Activated CD8-positive, alpha-beta T cell treated with anti-CD3 and anti-CD28 coated beads for 36 hours (primary cell): ENCODE data around the gene TFIP11. TPM values are rescaled to one million over a fixed set of nuclear protein-coding genes. Genes with fewer than 3 reads are reported as not detected.

Source experiments
- ATAC-seq: fragments of 200-7000 bp; cut with Tn5 transposase; one replicate; pipeline ENCODE4 v1.10.0; 2021; ENCODE audit warnings: mild to moderate bottlenecking, moderate library complexity
- CTCF ChIA-PET: fragments of 350-600 bp; sonication (Branson Sonifier 250); formaldehyde crosslinking; loops from one replicate; lab custom pipeline; 2021; ENCODE audit warnings: antibody characterized with exemption; lab: Charles Lee
- POLR2A ChIA-PET: fragments of 350-600 bp; sonication (Branson Sonifier 250); formaldehyde crosslinking; loops from one replicate; lab custom pipeline; 2021; ENCODE audit warnings: antibody characterized with exemption; lab: Charles Lee
- DNase-seq: peaks from one replicate; pipeline ENCODE4 v3.0.0-alpha.2; 2020
- H3K27ac Mint-ChIP-seq: one replicate; pipeline ENCODE4 v1.8.0; 2021; ENCODE audit warnings: mild to moderate bottlenecking, mixed read lengths
- H3K27me3 Mint-ChIP-seq: one replicate; pipeline ENCODE4 v1.8.0; 2021; ENCODE audit warnings: mixed read lengths
- H3K36me3 Mint-ChIP-seq: one replicate; pipeline ENCODE4 v1.8.0; 2021; ENCODE audit warnings: low read depth, mixed read lengths
- H3K4me1 Mint-ChIP-seq: one replicate; pipeline ENCODE4 v1.8.0; 2021; ENCODE audit warnings: low read depth, mixed read lengths
- H3K4me3 Mint-ChIP-seq: one replicate; pipeline ENCODE4 v1.8.0; 2021; ENCODE audit warnings: mild to moderate bottlenecking, moderate library complexity, mixed read lengths
- H3K9me3 Mint-ChIP-seq: one replicate; pipeline ENCODE4 v1.8.0; 2021; ENCODE audit warnings: mixed read lengths
- intact Hi-C: fragments of 100-400 bp; cut with micrococcal nuclease; formaldehyde crosslinking; loops from one replicate; pipeline ENCODE4 v1.10.0; 2022
- total RNA-seq, 2 experiments: library from RNA; stranded (reverse); gene quantifications; one replicate each; pipeline ENCODE4 v1.2.3, GENCODE V29; 2021
- TF ChIP-seq, protein P1 (sequence below): fragments of 200-600 bp; IDR thresholded peaks from one replicate; pipeline ENCODE4 v1.8.0; 2022; ENCODE audit warnings: antibody characterized with exemption, mild to moderate bottlenecking

Gene TFIP11
- total RNA-seq, 2 experiments from 2014 or later, result 37.4 to 37.8 TPM

DNA sequence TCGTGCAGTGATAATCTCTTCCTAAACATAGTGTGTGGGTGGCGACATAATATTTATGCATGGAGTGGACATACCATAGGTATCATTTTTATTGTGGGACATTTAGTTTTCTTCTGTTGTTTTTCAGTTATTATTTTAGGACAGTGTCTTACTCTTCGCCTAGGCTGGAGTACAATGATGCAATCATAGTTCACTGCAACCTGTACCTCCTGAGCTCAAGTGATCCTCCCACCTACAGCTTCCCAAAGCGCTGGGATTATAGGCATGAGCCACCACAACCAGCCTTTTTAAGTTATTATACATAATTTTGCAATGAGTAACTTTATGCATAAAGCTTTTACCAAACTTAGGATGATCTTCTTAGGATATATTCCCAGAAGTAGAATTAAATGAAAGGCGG lies 25.9 kb downstream of the TFIP11 start:
- intact Hi-C loops, result no loop called here
- CTCF ChIA-PET, result interaction anchor here (3.5 kb wide), 1 partner anchor 16 kb away, joined by 14 read pairs; no protein-coding TSS in a partner anchor
- Mint-ChIP-seq H3K4me1 (peaks cover 36% of the 10 kb centered on the region), H3K27ac (peak overlapping the region; percentile 69), H3K27me3 (no peaks in the 10 kb centered on the region), H3K36me3 (peaks cover 30% of the 10 kb centered on the region), H3K9me3 (no peaks in the 10 kb centered on the region), H3K4me3 (no peak overlapping the region)
- DNase-seq (no peak), ATAC-seq (no peak)
- TF ChIP-seq, protein P1, sequence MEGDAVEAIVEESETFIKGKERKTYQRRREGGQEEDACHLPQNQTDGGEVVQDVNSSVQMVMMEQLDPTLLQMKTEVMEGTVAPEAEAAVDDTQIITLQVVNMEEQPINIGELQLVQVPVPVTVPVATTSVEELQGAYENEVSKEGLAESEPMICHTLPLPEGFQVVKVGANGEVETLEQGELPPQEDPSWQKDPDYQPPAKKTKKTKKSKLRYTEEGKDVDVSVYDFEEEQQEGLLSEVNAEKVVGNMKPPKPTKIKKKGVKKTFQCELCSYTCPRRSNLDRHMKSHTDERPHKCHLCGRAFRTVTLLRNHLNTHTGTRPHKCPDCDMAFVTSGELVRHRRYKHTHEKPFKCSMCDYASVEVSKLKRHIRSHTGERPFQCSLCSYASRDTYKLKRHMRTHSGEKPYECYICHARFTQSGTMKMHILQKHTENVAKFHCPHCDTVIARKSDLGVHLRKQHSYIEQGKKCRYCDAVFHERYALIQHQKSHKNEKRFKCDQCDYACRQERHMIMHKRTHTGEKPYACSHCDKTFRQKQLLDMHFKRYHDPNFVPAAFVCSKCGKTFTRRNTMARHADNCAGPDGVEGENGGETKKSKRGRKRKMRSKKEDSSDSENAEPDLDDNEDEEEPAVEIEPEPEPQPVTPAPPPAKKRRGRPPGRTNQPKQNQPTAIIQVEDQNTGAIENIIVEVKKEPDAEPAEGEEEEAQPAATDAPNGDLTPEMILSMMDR, result no peak
- POLR2A ChIA-PET, result interaction anchor here (1.0 to 1.8 kb wide), 3 partner anchors 13 to 26 kb away, joined by 3 to 6 read pairs (median 4); partner anchors contain the start of gene TFIP11

DNA sequence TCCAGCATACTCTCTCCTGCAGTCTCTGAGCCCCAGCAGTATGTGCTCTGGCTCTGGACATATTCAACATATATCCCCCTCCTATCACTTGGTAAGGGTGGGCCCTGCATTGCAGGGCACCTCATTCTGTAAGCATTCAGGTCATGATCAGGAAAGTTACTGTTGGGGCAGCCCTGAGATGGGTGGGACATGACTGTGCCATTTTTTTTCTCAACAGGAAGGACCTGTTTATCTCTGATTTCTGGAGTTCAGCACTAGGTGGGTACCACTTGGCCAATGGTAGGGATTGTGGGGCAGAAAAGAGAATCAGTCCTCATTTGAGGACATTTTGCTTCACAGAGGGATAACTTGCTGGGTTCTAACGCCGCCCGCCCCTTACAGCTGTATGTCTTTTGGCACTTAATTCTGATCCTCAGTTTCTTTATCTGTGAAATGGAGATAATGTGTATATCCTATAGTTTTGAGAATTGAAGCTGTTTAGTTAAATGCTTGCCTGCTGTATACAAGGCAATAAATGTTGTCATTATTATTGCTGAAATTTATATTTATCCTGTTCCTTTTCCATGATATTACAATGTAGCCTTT lies 26.4 kb downstream of the TFIP11 start:
- intact Hi-C loops, result no loop called here
- ChIA-PET CTCF (interaction anchor here (3.5 kb wide), 1 partner anchor 16 kb away, joined by 14 read pairs; no protein-coding TSS in a partner anchor), POLR2A (interaction anchor here (0.6 to 1.8 kb wide), 4 partner anchors 13 to 245 kb away, joined by 3 to 5 read pairs (median 4); no protein-coding TSS in a partner anchor)
- H3K9me3 Mint-ChIP-seq, result no peaks in the 10 kb centered on the region
- TF ChIP-seq, protein P1, result no peak
- H3K27ac Mint-ChIP-seq, result peak overlapping the region; percentile 69
- no peaks in the 10 kb centered on the region for H3K27me3 Mint-ChIP-seq
- H3K4me3 Mint-ChIP-seq, result peak overlapping the region; percentile 94
- ATAC-seq, result no peak
- peaks cover 31% of the 10 kb centered on the region for H3K36me3 Mint-ChIP-seq
- H3K4me1 Mint-ChIP-seq, result peaks cover 41% of the 10 kb centered on the region
- DNase-seq, result no peak

- Mint-ChIP-seq H3K27ac (peak overlapping the region; percentile 69), H3K4me1 (peaks cover 48% of the 10 kb centered on the region), H3K27me3 (no peaks in the 10 kb centered on the region), H3K4me3 (peak overlapping the region; percentile 94), H3K9me3 (no peaks in the 10 kb centered on the region), H3K36me3 (peaks cover 33% of the 10 kb centered on the region)
- TF ChIP-seq, protein P1, result no peak
- ChIA-PET POLR2A (interaction anchor here (1.0 to 2.6 kb wide), 7 partner anchors 10 to 187 kb away, joined by 3 to 16 read pairs (median 5); no protein-coding TSS in a partner anchor), CTCF (interaction anchor here (0.9 to 3.7 kb wide), 8 partner anchors 14 to 181 kb away, joined by 3 to 14 read pairs (median 3); no protein-coding TSS in a partner anchor)
- intact Hi-C loops, result no loop called here
- DNase-seq (no peak), ATAC-seq (no peak)
Measured at GRCh38 chr22:26485013-26485412, 27.3 kb downstream of the TFIP11 start.

GRCh38 chr22:26484360-26484706 lies 27.9 kb downstream of the TFIP11 start:
- no peaks in the 10 kb centered on the region for H3K9me3 Mint-ChIP-seq
- H3K36me3 Mint-ChIP-seq, result peaks cover 36% of the 10 kb centered on the region
- ChIA-PET CTCF (interaction anchor here (0.9 to 3.7 kb wide), 10 partner anchors 15 to 181 kb away, joined by 3 to 14 read pairs (median 3); no protein-coding TSS in a partner anchor), POLR2A (interaction anchor here (0.6 to 3.6 kb wide), 17 partner anchors 8 to 198 kb away, joined by 3 to 16 read pairs (median 5); no protein-coding TSS in a partner anchor)
- intact Hi-C loops, result no loop called here
- peaks cover 54% of the 10 kb centered on the region for H3K4me1 Mint-ChIP-seq
- peak overlapping the region; percentile 94 for H3K4me3 Mint-ChIP-seq
- TF ChIP-seq, protein P1, result no peak
- no peak for ATAC-seq
- DNase-seq, result no peak
- H3K27ac Mint-ChIP-seq, result peak overlapping the region; percentile 89
- no peaks in the 10 kb centered on the region for H3K27me3 Mint-ChIP-seq
